Liver (tissue), 9 donors: ENCODE measurements around the gene ZC3H7B. TPM values are rescaled to one million over a fixed set of nuclear protein-coding genes. Genes with fewer than 3 reads are reported as not detected.
A peak's percentile ranks its signal among the peaks of the same experiment; 100 is the strongest.

Experiments used
- DNase-seq: peaks from one replicate; pipeline ENCODE4 v3.0.0-alpha.2; 2017; ENCODE audit warnings: low spot score
- H3K27ac ChIP-seq, 2 donors: one replicate each; pipeline ENCODE4 v1.7.0; 2013; ENCODE audit warnings: inconsistent platforms in 2 of 2, low read length in 2 of 2, control low read depth in 1 of 2, low read depth in 1 of 2, mild to moderate bottlenecking in 1 of 2
- H3K27me3 ChIP-seq, 4 donors: one replicate each; pipeline versions ENCODE4 v1.6.1 to v1.7.0; 2013; ENCODE audit warnings: low read length in 3 of 4, inconsistent platforms in 1 of 4, mild to moderate bottlenecking in 1 of 4, moderate library complexity in 1 of 4; ENCODE audit not compliant: control insufficient read depth in 4 of 4, insufficient read depth in 4 of 4
- H3K36me3 ChIP-seq, 4 donors: one replicate each; pipeline versions ENCODE4 v1.6.1 to v1.7.0; 2013; ENCODE audit warnings: low read length in 3 of 4, mild to moderate bottlenecking in 3 of 4, low read depth in 1 of 4, moderate library complexity in 1 of 4; ENCODE audit not compliant: control insufficient read depth in 4 of 4, insufficient read depth in 3 of 4
- H3K4me1 ChIP-seq, 4 donors: one replicate each; pipeline versions ENCODE4 v1.6.1 to v1.7.0; 2013; ENCODE audit warnings: low read length in 3 of 4, mild to moderate bottlenecking in 3 of 4, moderate library complexity in 1 of 4; ENCODE audit not compliant: control insufficient read depth in 4 of 4, insufficient read depth in 4 of 4
- H3K4me3 ChIP-seq, 3 donors: one replicate each; pipeline versions ENCODE4 v1.6.1 to v1.7.0; 2013; ENCODE audit warnings: low read length in 3 of 3, control low read depth in 1 of 3, low read depth in 1 of 3, mild to moderate bottlenecking in 1 of 3
- H3K9ac ChIP-seq, 2 donors: one replicate each; pipeline ENCODE4 v1.7.0; 2013; ENCODE audit warnings: low read length in 2 of 2, mild to moderate bottlenecking in 2 of 2, moderate library complexity in 2 of 2, control low read depth in 1 of 2, low read depth in 1 of 2
- H3K9me3 ChIP-seq, 4 donors: one replicate each; pipeline versions ENCODE4 v1.6.1 to v1.7.0; 2013; ENCODE audit warnings: low read length in 3 of 4; ENCODE audit not compliant: control insufficient read depth in 4 of 4
- EGR1 ChIP-seq, 2 donors: IDR thresholded peaks; 2 replicates each; pipeline ENCODE4 v1.6.1; 2016 to 2018; ENCODE audit warnings: antibody characterized with exemption in 2 of 2, low read depth in 2 of 2
- FOXA1 ChIP-seq: IDR thresholded peaks from 2 replicates; pipeline ENCODE4 v1.6.1; 2016; ENCODE audit warnings: antibody characterized with exemption
- FOXA2 ChIP-seq: IDR thresholded peaks from 2 replicates; pipeline ENCODE4 v1.6.1; 2016; ENCODE audit warnings: antibody characterized with exemption
- GABPA ChIP-seq, 2 donors: IDR thresholded peaks in 1 of 2; conservative IDR thresholded peaks in 1 of 2; 2 replicates each; pipeline ENCODE4 v1.6.1; 2016; ENCODE audit warnings: antibody characterized with exemption in 2 of 2, mild to moderate bottlenecking in 1 of 2, moderate library complexity in 1 of 2
- HNF4A ChIP-seq, 2 donors: conservative IDR thresholded peaks; 2 replicates each; pipeline ENCODE4 v1.6.1; 2016; ENCODE audit warnings: antibody characterized with exemption in 2 of 2, mild to moderate bottlenecking in 2 of 2
- HNF4G ChIP-seq: IDR thresholded peaks from 2 replicates; pipeline ENCODE4 v1.6.1; 2016; ENCODE audit warnings: antibody characterized with exemption
- JUND ChIP-seq, 2 donors: IDR thresholded peaks; 2 replicates each; pipeline ENCODE4 v1.6.1; 2016; ENCODE audit warnings: antibody characterized with exemption in 2 of 2
- MAX ChIP-seq: IDR thresholded peaks from 2 replicates; pipeline ENCODE4 v1.6.1; 2016; ENCODE audit warnings: antibody characterized with exemption
- NR2F2 ChIP-seq: IDR thresholded peaks from 2 replicates; pipeline ENCODE4 v1.6.1; 2016; ENCODE audit warnings: antibody characterized with exemption
- RAD21 ChIP-seq, 2 donors: IDR thresholded peaks; 2 replicates each; pipeline ENCODE4 v1.6.1; 2016; ENCODE audit warnings: antibody characterized with exemption in 2 of 2, mild to moderate bottlenecking in 2 of 2
- REST ChIP-seq: IDR thresholded peaks from 2 replicates; pipeline ENCODE4 v1.6.1; 2016; ENCODE audit warnings: antibody characterized with exemption, mild to moderate bottlenecking
- RXRA ChIP-seq, 2 donors: IDR thresholded peaks; 2 replicates each; pipeline ENCODE4 v1.6.1; 2017 to 2018; ENCODE audit warnings: antibody characterized with exemption in 2 of 2, mild to moderate bottlenecking in 1 of 2
- SP1 ChIP-seq: IDR thresholded peaks from 2 replicates; pipeline ENCODE4 v1.6.1; 2018; ENCODE audit warnings: antibody characterized with exemption, mild to moderate bottlenecking
- TAF1 ChIP-seq: conservative IDR thresholded peaks from 2 replicates; pipeline ENCODE4 v1.6.1; 2016; ENCODE audit warnings: antibody characterized with exemption, mild to moderate bottlenecking
- YY1 ChIP-seq: IDR thresholded peaks from 2 replicates; pipeline ENCODE4 v1.6.1; 2016; ENCODE audit warnings: antibody characterized with exemption, mild to moderate bottlenecking
- WGBS: extraction: QIAGEN DNeasy Blood & Tissue Kit; methylation state at CpG from one replicate; pipeline ENCODE4 v1.1.7; 2013; 5-methylcytosine and 5-hydroxymethylcytosine counted together
- polyA plus RNA-seq, 2 donors: library from polyadenylated mRNA; stranded (reverse) in 1 of 2; unstranded in 1 of 2; fragments of 200-250 nt in 1 of 2; fragments of >200 nt in 1 of 2; fragmentation: Nextera tagmentation in 1 of 2; extraction: Ambion mirVana in 1 of 2; gene quantifications; one replicate each; pipeline versions ENCODE4 v1.2.1 to v1.2.3, GENCODE V29; 2013 to 2015
- total RNA-seq, 2 donors: library from RNA; depleted of rRNA; stranded (reverse); fragments of >200 nt; gene quantifications; one replicate each; pipeline ENCODE4 v1.2.3, GENCODE V29; 2014
- TF ChIP-seq, protein P1 (sequence below): fragments of 150-350 bp; IDR thresholded peaks from 2 replicates; pipeline ENCODE4 v1.5.1; 2017; ENCODE audit warnings: improper control_type of control experiment, low read depth, low read length; ENCODE audit not compliant: missing input control
- TF ChIP-seq, protein P2 (sequence below): IDR thresholded peaks from 2 replicates; pipeline ENCODE4 v1.6.1; 2016; ENCODE audit warnings: antibody characterized with exemption
- TF ChIP-seq, protein P3 (sequence below): IDR thresholded peaks from 2 replicates; pipeline ENCODE4 v1.6.1; 2016; ENCODE audit warnings: antibody characterized with exemption
- donor health status: healthy.
- donor health status: healthy.
- donor health status: healthy.
- donor health status: healthy.
- donor health status: healthy.

Gene ZC3H7B
- total and polyA plus RNA-seq, 4 donors, result 6.6 to 50.2 (median 26.1) TPM

DNA sequence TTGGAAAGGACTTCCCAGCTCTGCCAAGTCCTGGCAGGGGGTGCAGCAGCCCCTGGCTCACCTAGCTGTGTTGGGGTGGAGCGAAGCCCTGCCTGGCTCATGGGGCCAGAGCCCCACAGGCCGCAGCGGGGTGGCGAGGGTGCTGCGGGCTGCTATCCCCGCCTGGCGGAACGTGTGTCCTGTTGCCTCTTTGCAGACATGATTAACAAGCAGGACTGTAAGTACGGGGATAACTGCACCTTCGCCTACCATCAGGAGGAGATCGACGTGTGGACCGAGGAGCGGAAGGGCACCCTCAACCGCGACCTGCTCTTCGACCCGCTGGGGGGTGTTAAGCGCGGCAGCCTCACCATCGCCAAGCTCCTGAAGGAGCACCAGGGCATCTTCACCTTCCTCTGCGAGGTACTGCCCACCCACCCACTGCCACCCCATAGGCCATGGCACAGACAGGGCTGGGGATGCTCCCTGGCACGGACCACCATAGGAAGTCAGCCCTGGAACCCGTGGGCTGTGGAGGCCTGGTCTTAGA, 44.5 kb downstream of the ZC3H7B start:
- no peak for DNase-seq
- Histone ChIP-seq H3K27ac (no peak overlapping the region), H3K36me3 (peaks cover 11 to 54% (median 20%) of the 10 kb centered on the region in 4 donors), H3K4me3 (no peak overlapping the region), H3K9me3 (no peaks in the 10 kb centered on the region), H3K4me1 (peaks cover 17 to 60% (median 54%) of the 10 kb centered on the region in 4 donors), H3K27me3 (no peaks in the 10 kb centered on the region), H3K9ac (no peak overlapping the region)
- TF ChIP-seq HNF4G (no peak), EGR1 (IDR thresholded peaks at IDR 0.05; ENCODE audit: low read depth in 2 of 2) (no peak), RXRA (IDR thresholded peaks at IDR 0.05) (no peak), FOXA1 (no peak)
- TF ChIP-seq, protein P1, sequence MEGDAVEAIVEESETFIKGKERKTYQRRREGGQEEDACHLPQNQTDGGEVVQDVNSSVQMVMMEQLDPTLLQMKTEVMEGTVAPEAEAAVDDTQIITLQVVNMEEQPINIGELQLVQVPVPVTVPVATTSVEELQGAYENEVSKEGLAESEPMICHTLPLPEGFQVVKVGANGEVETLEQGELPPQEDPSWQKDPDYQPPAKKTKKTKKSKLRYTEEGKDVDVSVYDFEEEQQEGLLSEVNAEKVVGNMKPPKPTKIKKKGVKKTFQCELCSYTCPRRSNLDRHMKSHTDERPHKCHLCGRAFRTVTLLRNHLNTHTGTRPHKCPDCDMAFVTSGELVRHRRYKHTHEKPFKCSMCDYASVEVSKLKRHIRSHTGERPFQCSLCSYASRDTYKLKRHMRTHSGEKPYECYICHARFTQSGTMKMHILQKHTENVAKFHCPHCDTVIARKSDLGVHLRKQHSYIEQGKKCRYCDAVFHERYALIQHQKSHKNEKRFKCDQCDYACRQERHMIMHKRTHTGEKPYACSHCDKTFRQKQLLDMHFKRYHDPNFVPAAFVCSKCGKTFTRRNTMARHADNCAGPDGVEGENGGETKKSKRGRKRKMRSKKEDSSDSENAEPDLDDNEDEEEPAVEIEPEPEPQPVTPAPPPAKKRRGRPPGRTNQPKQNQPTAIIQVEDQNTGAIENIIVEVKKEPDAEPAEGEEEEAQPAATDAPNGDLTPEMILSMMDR, result no peak
- TF ChIP-seq, protein P2, sequence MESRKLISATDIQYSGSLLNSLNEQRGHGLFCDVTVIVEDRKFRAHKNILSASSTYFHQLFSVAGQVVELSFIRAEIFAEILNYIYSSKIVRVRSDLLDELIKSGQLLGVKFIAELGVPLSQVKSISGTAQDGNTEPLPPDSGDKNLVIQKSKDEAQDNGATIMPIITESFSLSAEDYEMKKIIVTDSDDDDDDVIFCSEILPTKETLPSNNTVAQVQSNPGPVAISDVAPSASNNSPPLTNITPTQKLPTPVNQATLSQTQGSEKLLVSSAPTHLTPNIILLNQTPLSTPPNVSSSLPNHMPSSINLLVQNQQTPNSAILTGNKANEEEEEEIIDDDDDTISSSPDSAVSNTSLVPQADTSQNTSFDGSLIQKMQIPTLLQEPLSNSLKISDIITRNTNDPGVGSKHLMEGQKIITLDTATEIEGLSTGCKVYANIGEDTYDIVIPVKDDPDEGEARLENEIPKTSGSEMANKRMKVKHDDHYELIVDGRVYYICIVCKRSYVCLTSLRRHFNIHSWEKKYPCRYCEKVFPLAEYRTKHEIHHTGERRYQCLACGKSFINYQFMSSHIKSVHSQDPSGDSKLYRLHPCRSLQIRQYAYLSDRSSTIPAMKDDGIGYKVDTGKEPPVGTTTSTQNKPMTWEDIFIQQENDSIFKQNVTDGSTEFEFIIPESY, result no peak
- TF ChIP-seq, protein P3, sequence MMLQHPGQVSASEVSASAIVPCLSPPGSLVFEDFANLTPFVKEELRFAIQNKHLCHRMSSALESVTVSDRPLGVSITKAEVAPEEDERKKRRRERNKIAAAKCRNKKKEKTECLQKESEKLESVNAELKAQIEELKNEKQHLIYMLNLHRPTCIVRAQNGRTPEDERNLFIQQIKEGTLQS, result no peak
- WGBS, result 96% methylated on average over 24 of the region's 24 CpGs

- DNase-seq, result no peak
- H3K27me3 ChIP-seq, result no peaks in the 10 kb centered on the region
- peak overlapping the region; percentile 86 to 87 for H3K27ac ChIP-seq
- H3K4me3 ChIP-seq, result no peak overlapping the region
- H3K9me3 ChIP-seq, result no peaks in the 10 kb centered on the region
- 47% methylated on average over 18 of the region's 18 CpGs for WGBS
- TF ChIP-seq FOXA2 (peak; percentile 23), GABPA (IDR thresholded peaks at IDR 0.05 in 1 of 2, conservative IDR thresholded peaks at IDR 0.05 in 1 of 2) (no peak), SP1 (peak; percentile 97), REST (peak; percentile 48), FOXA1 (no peak), MAX (no peak), HNF4G (peak; percentile 75), HNF4A (conservative IDR thresholded peaks at IDR 0.05) (peak; percentile 86 to 92), EGR1 (IDR thresholded peaks at IDR 0.05; ENCODE audit: low read depth in 2 of 2) (peak in 1 of 2 donors; percentile 65), YY1 (peak; percentile 71), JUND (IDR thresholded peaks at IDR 0.05) (peak in 1 of 2 donors; percentile 53), RXRA (IDR thresholded peaks at IDR 0.05) (peak; percentile 100), NR2F2 (peak; percentile 25), TAF1 (no peak), RAD21 (IDR thresholded peaks at IDR 0.05) (peak; percentile 50 to 66)
- TF ChIP-seq, protein P3, result no peak
- TF ChIP-seq, protein P1, result no peak
- H3K9ac ChIP-seq, result peak overlapping the region in 1 of 2 donors; percentile 16
- peaks cover 18 to 59% (median 26%) of the 10 kb centered on the region in 4 donors for H3K36me3 ChIP-seq
- peaks cover 17 to 57% (median 52%) of the 10 kb centered on the region in 4 donors for H3K4me1 ChIP-seq
These were observed 45.9 kb downstream of the ZC3H7B start for GRCh38 chr22:41347066-41347859.
